ENCODE measurements around the gene PDE4B. TPM values are rescaled to one million over a fixed set of nuclear protein-coding genes. Genes with fewer than 3 reads are reported as not detected.

Gene PDE4B
- total RNA-seq, 1 donor from 2014 or later, result 54.6 TPM

GRCh38 chr1:66250075-66250474 lies 457.4 kb downstream of the PDE4B start:
- no peak for DNase-seq (ENCODE audit: extremely low read depth, low read depth, low spot score)

- no peak for DNase-seq (ENCODE audit: extremely low read depth, low read depth, low spot score)
These were observed 457.8 kb downstream of the PDE4B start for GRCh38 chr1:66250478-66250877.

- no peak for DNase-seq (ENCODE audit: extremely low read depth, low read depth, low spot score)
These were observed 458.9 kb downstream of the PDE4B start for GRCh38 chr1:66251546-66251945.

GRCh38 chr1:66253330-66253921 lies 460.7 kb downstream of the PDE4B start:
- DNase-seq (ENCODE audit: extremely low read depth, low read depth, low spot score), result no peak

GRCh38 chr1:66254785-66255184 lies 462.1 kb downstream of the PDE4B start:
- no peak for DNase-seq (ENCODE audit: extremely low read depth, low read depth, low spot score)

- DNase-seq (ENCODE audit: extremely low read depth, low read depth, low spot score), result no peak
These were observed 464.2 kb downstream of the PDE4B start for GRCh38 chr1:66256629-66257572.

- DNase-seq (ENCODE audit: extremely low read depth, low read depth, low spot score), result no peak
These were observed 465.9 kb downstream of the PDE4B start for GRCh38 chr1:66258404-66259105.

GRCh38 chr1:66261364-66261763 lies 468.7 kb downstream of the PDE4B start:
- no peak for DNase-seq (ENCODE audit: extremely low read depth, low read depth, low spot score)

- DNase-seq (ENCODE audit: extremely low read depth, low read depth, low spot score), result no peak
These were observed 469.7 kb downstream of the PDE4B start for GRCh38 chr1:66262208-66262963.

GRCh38 chr1:66265268-66265667 lies 472.6 kb downstream of the PDE4B start:
- no peak for DNase-seq (ENCODE audit: extremely low read depth, low read depth, low spot score)

GRCh38 chr1:66265796-66266195 lies 473.1 kb downstream of the PDE4B start:
- no peak for DNase-seq (ENCODE audit: extremely low read depth, low read depth, low spot score)

- DNase-seq (ENCODE audit: extremely low read depth, low read depth, low spot score), result no peak
These were observed 473.7 kb downstream of the PDE4B start for GRCh38 chr1:66266350-66266749.

GRCh38 chr1:66266756-66267155 lies 474.1 kb downstream of the PDE4B start:
- DNase-seq (ENCODE audit: extremely low read depth, low read depth, low spot score), result no peak

GRCh38 chr1:66267201-66267940 lies 474.7 kb downstream of the PDE4B start:
- DNase-seq (ENCODE audit: extremely low read depth, low read depth, low spot score), result no peak

GRCh38 chr1:66269222-66269621 lies 476.5 kb downstream of the PDE4B start:
- no peak for DNase-seq (ENCODE audit: extremely low read depth, low read depth, low spot score)

GRCh38 chr1:66270119-66270812 lies 477.6 kb downstream of the PDE4B start:
- no peak for DNase-seq (ENCODE audit: extremely low read depth, low read depth, low spot score)

- DNase-seq (ENCODE audit: extremely low read depth, low read depth, low spot score), result peak; percentile 97
These were observed 478.7 kb downstream of the PDE4B start for GRCh38 chr1:66271216-66271903.

- no peak for DNase-seq (ENCODE audit: extremely low read depth, low read depth, low spot score)
These were observed 479.2 kb downstream of the PDE4B start for GRCh38 chr1:66271904-66272254.

GRCh38 chr1:66273656-66274055 lies 481.0 kb downstream of the PDE4B start:
- DNase-seq (ENCODE audit: extremely low read depth, low read depth, low spot score), result no peak
